ENCODE measurements around the gene CRACR2A. TPM values are rescaled to one million over a fixed set of nuclear protein-coding genes. Genes with fewer than 3 reads are reported as not detected.

Gene CRACR2A
- total and polyA plus RNA-seq, 10 of the 15 experiments (the other 5 are each of a cell fraction or from before 2014, with no cell fraction given), result 2.1 to 18.0 (median 13.2) TPM

- no peaks in the 10 kb centered on the region for H3K4me1 ChIP-seq (ENCODE audit: control insufficient read depth, insufficient read depth, low read length)
- intact Hi-C loops (cut with micrococcal nuclease; ENCODE audit: unreplicated experiment), result no loop called here
- no peaks in the 10 kb centered on the region for H3K27me3 ChIP-seq (replicated peaks in 1 of 2; ENCODE audit: control insufficient read depth in 2 of 2, insufficient read depth in 2 of 2, low read length in 1 of 2)
- H3K9me3 ChIP-seq (replicated peaks; ENCODE audit: control insufficient read depth, insufficient read depth, low read length), result no peaks in the 10 kb centered on the region
- H3K4me2 ChIP-seq (ENCODE audit: control insufficient read depth, insufficient read depth), result no peak overlapping the region
- no peaks in the 10 kb centered on the region; the same call in 1 of the 2 replicates for H4K20me1 ChIP-seq (ENCODE audit: control insufficient read depth, insufficient read depth)
- TF ChIP-seq TCF7 (IDR thresholded peaks at IDR 0.05; ENCODE audit: borderline replicate concordance) (no peak), ZNF207 (IDR thresholded peaks at IDR 0.05; ENCODE audit: borderline replicate concordance) (no peak)
- no peak for FAIRE-seq
- no peak for DNase-seq (ENCODE audit: low read depth, low spot score)
- no peaks in the 10 kb centered on the region for H3K79me2 ChIP-seq (ENCODE audit: control insufficient read depth, insufficient read depth, low read length)
- ChIA-PET SMC1A (ENCODE audit: uncharacterized antibody, unreplicated experiment) (interaction anchor here (1.1 kb wide), 1 partner anchor 74 kb away, joined by 3 read pairs; no protein-coding TSS in a partner anchor), RAD21 (ENCODE audit: unreplicated experiment) (interaction anchor here (0.6 kb wide), 1 partner anchor 535 kb away, joined by 3 read pairs; no protein-coding TSS in a partner anchor), POLR2A (no interaction called here), CTCF (interaction anchor here (0.8 kb wide), 1 partner anchor 97 kb away, joined by 3 read pairs; no protein-coding TSS in a partner anchor)
- H3K27ac ChIP-seq (ENCODE audit: control insufficient read depth, insufficient read depth), result no peak overlapping the region
- no peak for ATAC-seq
- H3K4me3 ChIP-seq, result no peak overlapping the region
- WGBS (ENCODE audit: insufficient coverage, insufficient replicate concordance, low lambda C conversion rate, missing lambda C conversion rate), result 100% methylated on average over 3 of the region's 3 CpGs
- H2AFZ ChIP-seq (ENCODE audit: control insufficient read depth, low read depth, low read length), result no peak overlapping the region
- peaks cover 6 to 7% of the 10 kb centered on the region in 2 experiments; a peak in 3 of 4 replicates for H3K36me3 ChIP-seq (ENCODE audit: control insufficient read depth in 2 of 2, insufficient read depth in 2 of 2, low read length in 1 of 2)
- in situ Hi-C loops (cut with MboI), result no loop called here
- no TSS peak for BruUV-seq (replicated peaks)
- no peak overlapping the region for H3K9ac ChIP-seq (ENCODE audit: control insufficient read depth, insufficient read depth, low read length)
Observed at GRCh38 chr12:3679831-3680230, 73.1 kb downstream of the CRACR2A start.

GRCh38 chr12:3677609-3678008 lies 75.3 kb downstream of the CRACR2A start:
- Histone ChIP-seq H3K4me2 (ENCODE audit: control insufficient read depth, insufficient read depth) (no peak overlapping the region), H4K20me1 (ENCODE audit: control insufficient read depth, insufficient read depth) (no peaks in the 10 kb centered on the region; the same call in 1 of the 2 replicates), H3K27me3 (replicated peaks in 1 of 2; ENCODE audit: control insufficient read depth in 2 of 2, insufficient read depth in 2 of 2, low read length in 1 of 2) (no peaks in the 10 kb centered on the region), H3K9ac (ENCODE audit: control insufficient read depth, insufficient read depth, low read length) (no peak overlapping the region), H2AFZ (ENCODE audit: control insufficient read depth, low read depth, low read length) (no peak overlapping the region), H3K27ac (ENCODE audit: control insufficient read depth, insufficient read depth) (no peak overlapping the region), H3K79me2 (ENCODE audit: control insufficient read depth, insufficient read depth, low read length) (no peaks in the 10 kb centered on the region), H3K9me3 (replicated peaks; ENCODE audit: control insufficient read depth, insufficient read depth, low read length) (no peaks in the 10 kb centered on the region), H3K4me1 (ENCODE audit: control insufficient read depth, insufficient read depth, low read length) (no peaks in the 10 kb centered on the region), H3K4me3 (no peak overlapping the region), H3K36me3 (ENCODE audit: control insufficient read depth in 2 of 2, insufficient read depth in 2 of 2, low read length in 1 of 2) (peaks cover 6 to 16% of the 10 kb centered on the region in 2 experiments; a peak in 3 of 4 replicates)
- POLR2A ChIA-PET, result no interaction called here
- no TSS peak for BruUV-seq (replicated peaks)
- CTCF ChIA-PET, result no interaction called here
- RAD21 ChIA-PET (ENCODE audit: unreplicated experiment), result no interaction called here
- TF ChIP-seq EP300 (IDR thresholded peaks at IDR 0.05; ENCODE audit: borderline replicate concordance in 1 of 2, control insufficient read depth in 1 of 2, low read depth in 2 of 2, low read length in 2 of 2) (no peak), SP1 (IDR thresholded peaks at IDR 0.05; ENCODE audit: low read depth, low read length) (no peak)
- intact Hi-C loops (cut with micrococcal nuclease; ENCODE audit: unreplicated experiment), result no loop called here
- DNase-seq (ENCODE audit: low read depth, low spot score) (no peak), FAIRE-seq (no peak), ATAC-seq (no peak)
- WGBS (ENCODE audit: insufficient coverage, insufficient replicate concordance, low lambda C conversion rate, missing lambda C conversion rate), result 87% methylated on average over 5 of the region's 5 CpGs
- SMC1A ChIA-PET (ENCODE audit: uncharacterized antibody, unreplicated experiment), result no interaction called here
- in situ Hi-C loops (cut with MboI), result no loop called here

Measured in GM12878 (cell line).